Measurements from ENCODE around the gene FKBP5.

DNA sequence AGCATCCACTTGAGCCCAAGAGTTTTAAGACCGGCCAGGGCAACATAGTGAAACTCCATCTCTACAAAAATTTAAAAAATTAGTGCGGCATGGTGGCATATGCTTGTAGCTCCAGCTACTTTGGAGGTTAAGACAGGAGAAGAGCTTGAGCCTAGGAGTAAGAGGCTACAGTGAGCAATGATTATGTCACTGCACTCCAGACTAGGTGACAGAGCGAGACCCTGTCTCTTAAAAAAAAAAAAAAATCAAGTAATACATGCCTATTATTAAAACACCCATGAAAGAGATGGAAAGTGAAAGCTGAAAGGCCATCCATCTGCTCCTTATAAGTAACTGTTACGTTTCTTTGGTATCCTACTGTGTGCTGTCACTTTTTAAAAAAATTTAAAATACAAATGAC is 66.4 kb downstream of the FKBP5 start:
- no peak for TF ChIP-seq JUN (IDR thresholded peaks at IDR 0.05; ENCODE audit: borderline replicate concordance, insufficient read depth, insufficient read length, low read depth)
- TF ChIP-seq MYC (IDR thresholded peaks at IDR 0.05; ENCODE audit: low read depth, low read length): no peak
- no peak for TF ChIP-seq CTCF (IDR thresholded peaks at IDR 0.05; ENCODE audit: extremely low read depth in 1 of 2, insufficient read depth in 1 of 2, low read depth in 1 of 2, low read length in 2 of 2)
- no peak for TF ChIP-seq POLR2AphosphoS5 (IDR thresholded peaks at IDR 0.05; ENCODE audit: insufficient read depth, low read depth, low read length)
